Common myeloid progenitor, CD34-positive (primary cell): ENCODE results near the gene DOCK10.
A peak's percentile ranks its signal among the peaks of the same experiment; 100 is the strongest.

Source experiments
- CTCF ChIA-PET: fragments of 350-600 bp; sonication (Branson Sonifier 250); formaldehyde crosslinking; loops from one replicate; lab custom pipeline; 2021; ENCODE audit warnings: antibody characterized with exemption; lab: Charles Lee
- POLR2A ChIA-PET: fragments of 350-600 bp; sonication (Branson Sonifier 250); formaldehyde crosslinking; loops from one replicate; lab custom pipeline; 2021; ENCODE audit warnings: antibody characterized with exemption; lab: Charles Lee
- DNase-seq, 3 donors: peaks; one replicate each; pipeline versions ENCODE4 v3.0.0 to v3.0.0-alpha.2; 2013
- H3K27ac ChIP-seq, 2 experiments: 1 replicate in 1 of 2; 2 replicates in 1 of 2; pipeline ENCODE4 v1.7.0; 2013; ENCODE audit warnings: inconsistent platforms in 2 of 2, low read length in 2 of 2, mild to moderate bottlenecking in 2 of 2, low read depth in 1 of 2, moderate library complexity in 1 of 2; ENCODE audit not compliant: severe bottlenecking in 2 of 2, insufficient read depth in 1 of 2, poor library complexity in 1 of 2
- H3K27me3 ChIP-seq, 5 experiments: replicated peaks in 2 of 5; 1 replicate in 3 of 5; 2 replicates in 2 of 5; pipeline versions ENCODE4 v1.6.1 to v1.7.0; 2013; ENCODE audit warnings: low read length in 4 of 5, mild to moderate bottlenecking in 2 of 5, moderate library complexity in 2 of 5, inconsistent platforms in 1 of 5; ENCODE audit not compliant: insufficient read depth in 5 of 5, control insufficient read depth in 4 of 5
- H3K36me3 ChIP-seq, 4 experiments: 1 replicate in 2 of 4; 2 replicates in 2 of 4; pipeline versions ENCODE4 v1.6.1 to v1.7.0; 2013; ENCODE audit warnings: low read length in 3 of 4, control low read depth in 1 of 4, mild to moderate bottlenecking in 1 of 4; ENCODE audit not compliant: control insufficient read depth in 4 of 4, insufficient read depth in 4 of 4
- H3K4me1 ChIP-seq, 4 experiments: 1 replicate in 3 of 4; 2 replicates in 1 of 4; pipeline versions ENCODE4 v1.6.1 to v1.7.1; 2013; ENCODE audit warnings: low read length in 3 of 4, mild to moderate bottlenecking in 3 of 4, control low read depth in 1 of 4, inconsistent platforms in 1 of 4, moderate library complexity in 1 of 4; ENCODE audit not compliant: control insufficient read depth in 4 of 4, insufficient read depth in 4 of 4; ENCODE audit errors: control extremely low read depth in 1 of 4
- H3K4me3 ChIP-seq, 7 experiments: 1 replicate in 4 of 7; 2 replicates in 3 of 7; pipeline versions ENCODE4 v1.5.1 to v1.7.0; 2013; ENCODE audit warnings: mild to moderate bottlenecking in 7 of 7, low read length in 6 of 7, moderate library complexity in 6 of 7, inconsistent platforms in 2 of 7, low read depth in 2 of 7, control low read depth in 1 of 7; ENCODE audit not compliant: insufficient read depth in 4 of 7, control insufficient read depth in 1 of 7; ENCODE audit errors: extremely low read depth in 1 of 7
- H3K9me3 ChIP-seq, 5 experiments: 1 replicate in 4 of 5; 2 replicates in 1 of 5; pipeline versions ENCODE4 v1.6.1 to v1.7.1; 2013; ENCODE audit warnings: low read length in 4 of 5, mild to moderate bottlenecking in 2 of 5, inconsistent platforms in 1 of 5, low read depth in 1 of 5, moderate library complexity in 1 of 5; ENCODE audit not compliant: control insufficient read depth in 4 of 5, insufficient read depth in 2 of 5; ENCODE audit errors: control extremely low read depth in 1 of 5
- WGBS: methylation state at CpG from one replicate; pipeline ENCODE4 v1.1.5; 2013; ENCODE audit not compliant: insufficient coverage; 5-methylcytosine and 5-hydroxymethylcytosine counted together

DOCK10 gene

GRCh38 chr2:224778474-224778877 lies 263.8 kb downstream of the DOCK10 start:
- no peak overlapping the region for H3K4me3 ChIP-seq
- ChIA-PET POLR2A (interaction anchor here (0.9 kb wide), 1 partner anchor 54 kb away, joined by 3 read pairs; no protein-coding TSS in a partner anchor), CTCF (interaction anchor here (0.6 to 2.2 kb wide), 4 partner anchors 10 to 254 kb away, joined by 3 to 6 read pairs (median 4); no protein-coding TSS in a partner anchor)
- no peaks in the 10 kb centered on the region for H3K9me3 ChIP-seq
- DNase-seq = peak; percentile 47 to 74 (median 67)
- WGBS = 67% methylated on average over 2 of the region's 3 CpGs
- no peaks in the 10 kb centered on the region for H3K27me3 ChIP-seq
- H3K27ac ChIP-seq = no peak overlapping the region
- H3K36me3 ChIP-seq = peaks cover 7 to 21% (median 13%) of the 10 kb centered on the region in 4 experiments
- H3K4me1 ChIP-seq = no peaks in the 10 kb centered on the region

GRCh38 chr2:224777559-224777930 lies 264.7 kb downstream of the DOCK10 start:
- Histone ChIP-seq H3K36me3 (peaks cover 7 to 25% (median 18%) of the 10 kb centered on the region in 4 experiments), H3K4me3 (no peak overlapping the region), H3K4me1 (no peaks in the 10 kb centered on the region), H3K27ac (no peak overlapping the region), H3K9me3 (no peaks in the 10 kb centered on the region), H3K27me3 (no peaks in the 10 kb centered on the region)
- no peak for DNase-seq
- 100% methylated on average over 2 of the region's 3 CpGs for WGBS
- CTCF ChIA-PET = interaction anchor here (1.1 to 2.2 kb wide), 2 partner anchors 11 to 327 kb away, joined by 4 to 6 read pairs; no protein-coding TSS in a partner anchor
- POLR2A ChIA-PET = no interaction called here

GRCh38 chr2:224776795-224777558 lies 265.3 kb downstream of the DOCK10 start:
- Histone ChIP-seq H3K27ac (no peak overlapping the region), H3K36me3 (peaks cover 4 to 30% (median 19%) of the 10 kb centered on the region in 4 experiments), H3K4me1 (no peaks in the 10 kb centered on the region), H3K27me3 (no peaks in the 10 kb centered on the region), H3K4me3 (no peak overlapping the region), H3K9me3 (no peaks in the 10 kb centered on the region)
- CTCF ChIA-PET = interaction anchor here (0.6 to 2.3 kb wide), 7 partner anchors 11 to 459 kb away, joined by 3 to 6 read pairs (median 4); no protein-coding TSS in a partner anchor
- 99% methylated on average over 6 of the region's 6 CpGs for WGBS
- DNase-seq = no peak
- POLR2A ChIA-PET = interaction anchor here (0.6 kb wide), 1 partner anchor 16 kb away, joined by 5 read pairs; no protein-coding TSS in a partner anchor

GRCh38 chr2:224775647-224776046 lies 266.6 kb downstream of the DOCK10 start:
- H3K9me3 ChIP-seq = no peaks in the 10 kb centered on the region
- H3K36me3 ChIP-seq = peaks cover 9 to 43% (median 26%) of the 10 kb centered on the region in 4 experiments
- no peak overlapping the region for H3K4me3 ChIP-seq
- ChIA-PET CTCF (interaction anchor here (0.6 to 2.3 kb wide), 6 partner anchors 9 to 419 kb away, joined by 3 to 4 read pairs (median 4); no protein-coding TSS in a partner anchor), POLR2A (no interaction called here)
- H3K27ac ChIP-seq = no peak overlapping the region
- no peak for DNase-seq
- H3K27me3 ChIP-seq = no peaks in the 10 kb centered on the region
- WGBS = no CpG with 5 or more reads among the region's 1 CpG
- no peaks in the 10 kb centered on the region for H3K4me1 ChIP-seq

GRCh38 chr2:224774735-224775134 lies 267.5 kb downstream of the DOCK10 start:
- peaks cover 15 to 52% (median 35%) of the 10 kb centered on the region in 4 experiments for H3K36me3 ChIP-seq
- H3K9me3 ChIP-seq = no peaks in the 10 kb centered on the region
- ChIA-PET POLR2A (no interaction called here), CTCF (interaction anchor here (1.0 kb wide), 1 partner anchor 14 kb away, joined by 4 read pairs; no protein-coding TSS in a partner anchor)
- 95% methylated on average over 15 of the region's 15 CpGs for WGBS
- no peak overlapping the region for H3K27ac ChIP-seq
- H3K4me1 ChIP-seq = no peaks in the 10 kb centered on the region
- no peak overlapping the region for H3K4me3 ChIP-seq
- DNase-seq = no peak
- no peaks in the 10 kb centered on the region for H3K27me3 ChIP-seq

- Histone ChIP-seq H3K4me3 (no peak overlapping the region), H3K36me3 (peaks cover 22 to 70% (median 47%) of the 10 kb centered on the region in 4 experiments), H3K27me3 (no peaks in the 10 kb centered on the region), H3K27ac (no peak overlapping the region), H3K9me3 (no peaks in the 10 kb centered on the region), H3K4me1 (no peaks in the 10 kb centered on the region)
- ChIA-PET POLR2A (no interaction called here), CTCF (interaction anchor here (0.9 to 1.5 kb wide), 2 partner anchors 11 to 887 kb away, joined by 3 read pairs; no protein-coding TSS in a partner anchor)
- no peak for DNase-seq
- 100% methylated on average over 1 of the region's 1 CpG for WGBS
These were observed 269.8 kb downstream of the DOCK10 start for GRCh38 chr2:224772494-224772893.

- H3K9me3 ChIP-seq = peaks cover 0 to 2% (median 0%) of the 10 kb centered on the region in 5 experiments
- no peaks in the 10 kb centered on the region for H3K4me1 ChIP-seq
- no peaks in the 10 kb centered on the region for H3K27me3 ChIP-seq
- WGBS = 75% methylated on average over 4 of the region's 6 CpGs
- no peak overlapping the region for H3K4me3 ChIP-seq
- peaks cover 31 to 81% (median 52%) of the 10 kb centered on the region in 4 experiments for H3K36me3 ChIP-seq
- ChIA-PET CTCF (no interaction called here), POLR2A (no interaction called here)
- no peak overlapping the region for H3K27ac ChIP-seq
- DNase-seq = no peak
These were observed 272.8 kb downstream of the DOCK10 start for GRCh38 chr2:224769489-224769888.
